ENCODE results near the gene SCFD2.

SCFD2 gene

DNA sequence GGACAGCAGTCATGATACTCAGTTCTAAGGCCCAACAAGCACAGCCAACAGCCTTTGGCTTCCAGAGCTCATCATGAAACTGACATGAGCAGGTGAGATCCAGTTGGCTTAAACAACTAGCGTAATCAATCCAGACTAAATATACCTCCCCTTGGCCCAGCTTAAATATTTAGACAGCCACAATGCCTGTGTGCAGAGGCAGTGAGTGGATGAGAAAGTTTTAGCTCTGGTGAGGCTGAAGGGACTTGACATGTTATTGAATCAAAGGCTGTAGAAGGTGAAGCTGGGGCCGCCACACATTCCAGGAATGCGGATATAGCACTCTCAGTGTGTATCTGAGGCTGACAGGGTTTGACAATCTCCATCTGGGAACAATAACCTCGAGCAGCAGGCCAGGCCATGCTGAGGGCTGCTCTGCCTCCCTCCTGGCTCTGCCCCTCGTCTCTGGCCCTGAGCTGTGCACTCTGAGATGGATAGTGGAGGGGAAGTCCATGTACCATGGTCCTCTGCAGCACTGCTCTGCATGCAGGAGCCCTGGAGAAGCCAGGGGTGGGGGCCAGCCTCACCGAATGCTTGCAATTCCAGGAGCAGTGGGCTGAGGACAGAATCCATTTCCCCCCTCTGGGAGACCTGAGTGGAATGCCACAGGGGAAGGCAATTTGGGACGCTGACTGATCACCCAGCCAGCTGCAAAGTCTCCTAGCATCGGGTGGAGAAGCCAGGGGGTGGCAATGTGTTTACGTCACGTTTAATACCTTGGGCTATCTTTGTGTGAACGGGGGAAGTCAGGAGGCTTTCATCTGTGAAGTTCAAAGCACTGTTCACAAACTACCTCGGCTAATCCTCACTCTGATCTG is 541.0 kb downstream of the SCFD2 start:
- no peak for DNase-seq (ENCODE audit: low read depth)

DNA sequence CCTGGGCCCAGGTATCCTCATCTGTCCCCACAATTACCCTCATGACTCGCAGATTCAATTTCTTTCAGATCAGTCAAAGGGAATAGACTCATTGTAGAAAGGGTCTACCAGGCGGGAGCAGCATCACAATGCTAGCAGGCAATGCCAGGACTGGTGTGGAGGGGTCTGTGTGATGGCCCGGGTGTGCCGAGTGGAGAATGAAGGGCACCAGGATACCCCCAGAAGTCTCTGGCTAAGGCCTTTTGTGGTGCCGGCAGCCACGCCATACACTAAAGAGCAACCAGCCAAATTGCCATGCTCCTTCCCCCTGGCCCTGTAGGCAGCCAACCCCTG is 541.6 kb downstream of the SCFD2 start:
- no peak for DNase-seq (ENCODE audit: low read depth)

DNA sequence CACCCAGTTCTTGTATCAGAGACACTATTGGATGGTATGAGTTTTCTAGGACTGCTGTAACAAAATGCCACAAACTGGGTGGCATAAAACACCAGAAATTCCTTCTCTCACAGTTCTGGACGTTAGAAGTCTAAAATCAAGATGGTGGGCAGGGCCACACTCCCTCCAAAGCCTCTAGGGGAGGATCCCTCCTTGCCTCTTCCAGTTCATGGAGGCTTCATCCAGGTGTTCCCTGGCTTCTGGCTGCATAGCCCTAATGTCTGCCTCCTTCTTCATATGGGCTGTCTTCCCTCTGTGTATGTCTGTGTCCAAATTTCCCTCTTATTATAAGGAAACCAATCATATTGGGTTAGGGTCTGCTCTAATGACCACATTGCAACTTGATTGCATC is 542.2 kb downstream of the SCFD2 start:
- no peak for DNase-seq (ENCODE audit: low read depth)

Data from ELR (cell line).